Stimulated activated naive CD4-positive, alpha-beta T cell (primary cell): ENCODE results near the gene B3GAT1.

ENCODE experiments used
- DNase-seq, 6 experiments: peaks; one replicate each; lab custom pipeline; 2025; lab: John Stamatoyannopoulos, UW

Gene B3GAT1

GRCh38 chr11:134409552-134410429, 2.3 kb downstream of the B3GAT1 start:
- no peak for DNase-seq

GRCh38 chr11:134407923-134408322, 4.1 kb downstream of the B3GAT1 start:
- no peak for DNase-seq

GRCh38 chr11:134407321-134407828, 4.7 kb downstream of the B3GAT1 start:
- no peak for DNase-seq

GRCh38 chr11:134406264-134407185, 5.5 kb downstream of the B3GAT1 start:
- DNase-seq: no peak

GRCh38 chr11:134405841-134406240, 6.2 kb downstream of the B3GAT1 start:
- DNase-seq: no peak

GRCh38 chr11:134405436-134405835, 6.6 kb downstream of the B3GAT1 start:
- DNase-seq: no peak

- no peak for DNase-seq
Measured at GRCh38 chr11:134404575-134405341, 7.3 kb downstream of the B3GAT1 start.

- DNase-seq: no peak
Measured at GRCh38 chr11:134402910-134403309, 9.1 kb downstream of the B3GAT1 start.

- DNase-seq: no peak
Measured at GRCh38 chr11:134401825-134402809, 9.9 kb downstream of the B3GAT1 start.

- DNase-seq: no peak
Measured at GRCh38 chr11:134399996-134400395, 12.0 kb downstream of the B3GAT1 start.

- DNase-seq: no peak
Measured at GRCh38 chr11:134399293-134399654, 12.8 kb downstream of the B3GAT1 start.

GRCh38 chr11:134398644-134399292, 13.3 kb downstream of the B3GAT1 start:
- DNase-seq: no peak

GRCh38 chr11:134398079-134398444, 14.0 kb downstream of the B3GAT1 start:
- DNase-seq: no peak

GRCh38 chr11:134397304-134398078, 14.6 kb downstream of the B3GAT1 start:
- no peak for DNase-seq

GRCh38 chr11:134395002-134395401, 17.0 kb downstream of the B3GAT1 start:
- no peak for DNase-seq

GRCh38 chr11:134394311-134394710, 17.7 kb downstream of the B3GAT1 start:
- no peak for DNase-seq

GRCh38 chr11:134393638-134394037, 18.4 kb downstream of the B3GAT1 start:
- no peak for DNase-seq

- DNase-seq: no peak
Measured at GRCh38 chr11:134392953-134393615, 19.0 kb downstream of the B3GAT1 start.

GRCh38 chr11:134391656-134392055, 20.4 kb downstream of the B3GAT1 start:
- DNase-seq: no peak
